Measurements from ENCODE around the gene GULP1.

- TF ChIP-seq POLR2A (IDR thresholded peaks at IDR 0.05): no peak
- TF ChIP-seq CTCF (IDR thresholded peaks at IDR 0.05): no peak
- no peak for TF ChIP-seq EP300 (IDR thresholded peaks at IDR 0.05)
These were observed 19.6 kb upstream of the GULP1 start for GRCh38 chr2:188272121-188272520.
